ENCODE measurements around the gene ZNF678.

DNA sequence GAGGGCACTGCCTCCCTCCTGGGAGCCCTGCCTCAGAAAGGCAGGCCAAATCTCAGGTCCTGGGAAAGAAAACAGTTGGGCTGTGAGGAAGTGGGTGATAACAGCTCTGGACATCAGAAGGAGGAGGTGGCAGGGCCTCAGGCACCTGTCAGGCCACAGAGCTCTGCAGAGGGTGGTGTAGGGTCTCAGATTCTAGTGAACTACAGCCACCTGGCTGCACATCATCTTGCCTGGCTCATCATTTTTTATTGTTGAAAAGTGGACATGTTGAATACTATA is 15.3 kb upstream of the ZNF678 start:
- TF ChIP-seq POLR2AphosphoS5 (IDR thresholded peaks at IDR 0.05; ENCODE audit: low read depth, low read length), result no peak
- TF ChIP-seq TAF1 (IDR thresholded peaks at IDR 0.05; ENCODE audit: borderline replicate concordance, low read depth, low read length), result no peak
- TF ChIP-seq POLR2A (IDR thresholded peaks at IDR 0.05; ENCODE audit: low read depth, low read length), result no peak
